GM04504 (cell line): ENCODE data around the gene RAPGEF4.

Source experiments
- DNase-seq: peaks from one replicate; pipeline ENCODE4 v3.0.0-alpha.2; 2012; ENCODE audit warnings: low read depth

Gene RAPGEF4

GRCh38 chr2:172826522-172826921, 90.9 kb downstream of the RAPGEF4 start:
- DNase-seq: no peak

- peak; percentile 21 for DNase-seq
Observed at GRCh38 chr2:172829229-172829628, 93.6 kb downstream of the RAPGEF4 start.

- no peak for DNase-seq
Observed at GRCh38 chr2:172830482-172830881, 94.8 kb downstream of the RAPGEF4 start.

DNA sequence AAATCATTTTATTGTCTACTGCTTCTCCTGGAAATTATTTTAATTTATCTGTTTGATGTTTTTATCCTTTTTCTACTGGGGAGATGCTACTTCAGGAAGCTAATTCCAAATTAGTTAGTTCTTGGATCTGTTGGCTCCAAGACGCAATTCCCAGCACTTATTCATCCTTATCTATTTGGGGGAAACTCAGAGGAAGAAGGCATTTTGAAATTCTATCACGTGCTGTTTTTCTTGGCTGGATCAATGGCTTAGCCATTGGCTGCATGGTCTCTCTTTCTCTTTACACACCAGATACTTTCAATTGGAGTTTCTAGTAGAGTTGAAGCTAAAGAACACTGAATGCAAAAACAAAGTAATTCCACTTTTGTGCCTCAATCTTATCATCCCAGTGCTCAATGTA, 98.3 kb downstream of the RAPGEF4 start:
- DNase-seq: no peak

DNA sequence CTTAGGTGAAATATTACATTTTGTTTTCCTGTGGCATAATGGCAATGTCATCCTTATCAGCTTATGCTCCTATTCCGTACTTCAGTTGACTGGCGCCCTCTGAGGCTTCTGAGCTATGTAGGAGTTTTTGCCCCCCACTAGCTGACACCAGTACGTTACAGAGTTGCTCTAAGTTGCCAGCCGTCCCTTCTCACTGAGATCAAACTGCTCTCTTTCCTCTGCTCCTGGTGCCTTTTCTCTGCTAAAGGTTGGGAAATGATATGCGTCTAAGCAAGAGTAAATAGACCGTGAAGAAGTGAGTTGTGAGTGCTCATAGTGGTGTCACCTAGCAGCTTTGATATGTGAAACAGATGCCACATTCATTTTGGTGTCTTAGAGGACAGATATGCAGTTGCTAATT, 99.2 kb downstream of the RAPGEF4 start:
- DNase-seq: no peak

- peak; percentile 23 for DNase-seq
Observed at GRCh38 chr2:172836347-172836821, 100.7 kb downstream of the RAPGEF4 start.

- no peak for DNase-seq
Observed at GRCh38 chr2:172836827-172837226, 101.2 kb downstream of the RAPGEF4 start.

- DNase-seq: no peak
Observed at GRCh38 chr2:172839446-172839845, 103.8 kb downstream of the RAPGEF4 start.

- DNase-seq: no peak
Observed at GRCh38 chr2:172842511-172843265, 107.0 kb downstream of the RAPGEF4 start.

DNA sequence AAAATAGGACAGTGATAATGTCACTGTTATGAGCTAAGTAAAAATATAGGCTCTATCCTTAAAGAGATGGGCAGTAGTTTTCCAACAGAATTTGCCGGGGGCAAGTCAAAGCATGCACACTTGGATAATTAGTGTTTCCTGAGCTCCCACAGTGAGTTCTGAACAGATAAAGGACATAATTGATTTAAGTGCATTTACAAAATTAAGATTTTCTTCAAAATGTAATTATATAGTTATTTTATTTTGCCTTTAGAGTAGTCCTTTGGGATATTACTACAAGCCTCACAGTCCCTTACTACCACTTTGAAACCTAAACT, 107.6 kb downstream of the RAPGEF4 start:
- DNase-seq: no peak

DNA sequence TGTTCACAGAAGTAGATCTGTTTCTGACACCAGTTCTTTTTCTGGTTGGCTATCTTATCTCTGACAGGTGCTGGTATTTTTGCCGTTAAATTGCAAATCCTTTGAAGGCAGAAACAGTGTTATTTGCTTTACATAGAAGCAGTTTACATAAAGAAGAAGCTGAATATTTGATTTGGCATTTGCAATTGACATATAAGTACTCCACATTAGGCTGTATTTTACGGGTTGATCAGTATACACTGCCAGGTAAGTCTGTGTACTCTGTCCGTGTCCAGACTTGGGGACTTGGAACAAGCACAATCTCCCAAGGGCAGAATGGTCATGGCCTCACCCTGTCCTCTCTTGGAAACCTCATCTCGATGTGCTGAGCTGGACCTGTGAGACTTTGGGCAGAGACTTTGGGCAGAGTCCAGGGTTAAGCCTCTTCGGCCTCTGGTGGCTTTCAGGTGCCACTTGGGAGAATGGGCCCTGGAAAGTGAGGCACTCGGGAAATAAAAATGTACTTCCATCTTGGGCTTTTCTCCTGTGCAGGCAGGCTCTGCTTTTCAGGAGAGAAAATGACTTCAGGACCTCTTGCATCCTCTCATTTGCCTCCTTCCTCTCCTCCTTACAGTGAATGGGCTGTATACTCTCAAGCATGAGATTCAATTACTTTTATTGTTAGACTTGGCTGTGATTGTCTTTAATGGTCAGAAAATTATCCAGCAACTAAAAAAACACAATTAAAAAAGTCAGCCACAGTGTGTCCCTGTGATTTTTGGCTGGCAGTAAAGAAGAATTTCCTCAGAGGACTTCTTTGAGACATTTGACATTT, 108.5 kb downstream of the RAPGEF4 start:
- DNase-seq: no peak

GRCh38 chr2:172845028-172845630, 109.5 kb downstream of the RAPGEF4 start:
- DNase-seq: no peak

GRCh38 chr2:172846551-172846950, 110.9 kb downstream of the RAPGEF4 start:
- no peak for DNase-seq

DNA sequence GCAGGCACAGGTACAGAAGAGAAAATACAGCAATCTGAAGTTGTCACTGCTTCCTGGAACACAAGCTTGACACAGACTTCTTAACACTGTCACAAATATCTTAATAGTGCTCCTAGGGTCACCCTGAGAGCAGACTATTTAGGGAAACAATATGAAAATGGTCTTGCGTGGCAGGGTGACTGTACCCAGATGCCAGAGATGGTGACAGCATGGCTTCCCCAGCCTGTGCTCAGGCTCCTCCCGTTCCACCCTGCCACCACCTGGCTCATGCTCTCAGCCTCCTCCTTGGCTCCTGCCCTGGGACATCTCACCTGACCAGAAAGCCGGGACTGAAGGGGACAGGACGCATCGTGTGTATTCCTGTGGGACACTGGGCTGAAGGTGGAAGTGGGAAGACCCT, 111.5 kb downstream of the RAPGEF4 start:
- no peak for DNase-seq

GRCh38 chr2:172848519-172848918, 112.9 kb downstream of the RAPGEF4 start:
- DNase-seq: no peak

DNA sequence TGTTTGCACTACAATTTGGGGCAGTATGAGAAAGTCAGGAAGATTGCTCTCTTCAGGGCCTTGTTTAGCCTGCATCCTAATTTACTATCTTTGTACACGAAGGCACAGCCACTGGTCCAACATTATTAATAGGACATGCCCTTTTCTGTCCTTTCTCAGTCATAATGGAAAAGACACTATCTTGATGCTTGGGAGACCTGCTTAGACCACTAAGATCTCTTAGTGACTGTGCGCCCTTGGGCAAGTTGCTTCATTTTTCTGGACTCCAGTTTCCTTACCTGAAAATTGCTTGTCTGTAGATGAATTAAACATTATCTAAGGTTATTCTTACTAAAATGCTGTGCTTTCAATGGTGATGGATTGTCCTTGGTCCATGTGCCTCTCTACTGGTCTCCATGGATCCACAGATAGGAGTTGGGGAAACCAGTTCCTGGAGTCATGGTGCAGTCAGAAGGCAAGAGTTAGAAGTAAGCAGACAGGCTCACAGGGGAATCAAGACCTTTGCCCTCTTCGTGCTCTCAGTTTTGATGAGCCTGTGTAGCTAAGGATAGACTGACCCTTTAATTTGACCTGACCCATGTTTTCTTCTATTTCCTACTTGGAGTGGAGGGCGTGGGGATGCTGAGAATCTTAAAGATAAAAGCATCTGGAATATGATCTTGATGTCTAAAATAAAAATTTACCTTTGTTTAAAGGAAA, 114.0 kb downstream of the RAPGEF4 start:
- DNase-seq: no peak

DNA sequence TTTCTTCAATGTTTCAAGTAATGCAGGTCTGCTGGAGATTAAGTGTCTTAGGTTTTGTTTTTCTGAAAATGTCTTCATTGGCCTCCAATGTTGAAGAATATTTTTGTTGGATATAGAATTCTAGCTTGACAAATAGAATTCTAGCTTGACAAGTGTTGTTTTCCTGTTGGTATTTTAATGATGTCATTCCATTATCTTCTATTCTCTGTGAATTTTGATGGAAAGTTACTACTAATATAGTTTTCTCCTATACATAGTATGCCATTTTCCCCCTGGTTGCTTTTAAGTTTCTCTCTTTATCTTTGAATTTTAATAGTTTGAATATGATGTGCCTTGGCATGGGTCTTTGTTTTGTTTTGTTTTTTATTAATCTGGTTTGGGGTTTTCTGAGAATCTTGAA, 119.9 kb downstream of the RAPGEF4 start:
- no peak for DNase-seq

DNA sequence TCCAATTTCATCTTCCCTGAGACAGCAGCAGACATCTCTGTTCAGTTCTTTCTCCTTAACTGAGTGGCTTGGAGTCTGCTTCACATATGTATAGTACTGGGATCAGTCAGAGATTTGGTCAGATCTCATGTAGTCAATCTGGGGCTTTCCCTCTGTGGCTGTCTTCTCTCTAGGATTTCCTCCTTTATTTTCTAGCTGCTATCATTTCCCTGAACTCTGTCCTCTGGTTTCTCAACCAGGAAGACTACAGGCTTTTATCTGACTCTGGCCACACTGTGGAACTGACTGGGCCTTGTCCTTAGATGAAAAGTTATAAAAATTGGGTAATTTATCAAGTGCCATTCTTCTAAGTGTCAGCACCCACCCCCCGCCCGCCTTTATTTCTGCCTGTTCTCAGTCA, 121.0 kb downstream of the RAPGEF4 start:
- DNase-seq: no peak

GRCh38 chr2:172858473-172858745, 122.8 kb downstream of the RAPGEF4 start:
- DNase-seq: no peak

- DNase-seq: no peak
Observed at GRCh38 chr2:172859581-172860335, 124.1 kb downstream of the RAPGEF4 start.

- DNase-seq: no peak
Observed at GRCh38 chr2:172860336-172860707, 124.7 kb downstream of the RAPGEF4 start.

GRCh38 chr2:172861098-172861497, 125.5 kb downstream of the RAPGEF4 start:
- DNase-seq: no peak
